NCI-H2196 (cell line): ENCODE measurements around the gene NRXN3.

Source experiments
- DNase-seq: peaks from one replicate; lab custom pipeline; 2025; ENCODE audit not compliant: unreplicated experiment; lab: John Stamatoyannopoulos, UW

Gene NRXN3

GRCh38 chr14:78785265-78785664, 615.1 kb downstream of the NRXN3 start:
- DNase-seq, result no peak

GRCh38 chr14:78788467-78789360, 618.5 kb downstream of the NRXN3 start:
- DNase-seq, result no peak

DNA sequence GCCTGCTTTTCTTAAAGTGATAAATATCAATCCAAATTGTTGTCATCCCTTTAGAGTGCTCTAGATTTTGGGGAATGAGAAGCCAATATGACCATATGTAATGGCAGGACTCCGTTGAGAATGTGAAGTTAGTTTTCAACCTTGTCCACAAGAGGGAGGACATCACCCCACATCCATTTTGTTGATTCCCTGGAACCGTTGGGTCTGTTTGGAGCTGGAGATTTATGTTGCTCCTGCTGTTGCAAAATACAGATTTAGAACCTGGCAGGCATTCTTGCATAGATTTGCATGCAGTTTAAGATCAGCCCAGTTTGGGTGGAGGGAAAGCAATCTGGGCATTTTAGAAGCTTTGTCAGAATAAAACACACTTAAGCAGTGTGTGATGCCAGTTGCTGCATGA, 620.1 kb downstream of the NRXN3 start:
- DNase-seq, result no peak

DNA sequence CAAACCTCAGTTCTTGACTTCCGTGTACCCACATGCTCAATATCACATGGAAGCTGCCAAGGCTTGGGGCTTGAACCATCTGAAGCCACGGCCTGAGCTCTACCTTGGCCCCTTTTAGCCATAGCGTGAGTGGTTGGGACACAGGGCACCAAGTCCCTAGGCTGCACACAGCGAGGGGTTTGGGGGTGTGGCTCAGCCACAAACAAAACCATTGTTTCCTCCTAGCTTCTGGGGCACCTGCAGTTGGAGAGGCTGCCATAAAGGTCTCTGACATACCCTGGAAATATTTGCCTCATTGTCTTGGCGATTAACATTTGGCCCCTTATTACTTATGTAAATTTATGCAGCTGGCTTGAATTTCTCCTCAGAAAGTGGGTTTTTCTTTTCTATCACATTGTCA, 628.6 kb downstream of the NRXN3 start:
- no peak for DNase-seq

DNA sequence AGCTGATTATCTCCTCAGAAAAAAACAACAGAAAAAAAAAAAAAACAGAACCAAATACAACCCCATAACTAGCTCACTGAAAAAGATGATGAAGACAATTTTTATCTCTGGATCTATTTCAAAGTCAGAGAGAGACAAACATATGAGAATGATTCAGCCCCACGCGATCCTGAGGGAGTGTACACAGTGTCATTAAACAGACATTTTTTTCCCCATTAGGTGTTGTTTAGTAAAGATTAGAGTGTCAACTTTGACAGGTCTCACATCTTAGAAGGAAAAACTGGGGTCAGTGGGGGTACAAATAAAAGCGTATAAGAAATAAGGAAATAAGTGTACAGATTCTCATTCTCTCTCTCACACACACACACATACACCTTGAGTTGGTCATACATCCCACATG, 635.4 kb downstream of the NRXN3 start:
- no peak for DNase-seq

GRCh38 chr14:78823035-78823434, 652.9 kb downstream of the NRXN3 start:
- DNase-seq, result no peak

GRCh38 chr14:78823516-78823915, 653.3 kb downstream of the NRXN3 start:
- DNase-seq, result no peak

GRCh38 chr14:78829274-78829673, 659.1 kb downstream of the NRXN3 start:
- DNase-seq, result no peak

- no peak for DNase-seq
Observed at GRCh38 chr14:78834766-78835451, 664.7 kb downstream of the NRXN3 start.

- DNase-seq, result no peak
Observed at GRCh38 chr14:78835909-78836308, 665.7 kb downstream of the NRXN3 start.

DNA sequence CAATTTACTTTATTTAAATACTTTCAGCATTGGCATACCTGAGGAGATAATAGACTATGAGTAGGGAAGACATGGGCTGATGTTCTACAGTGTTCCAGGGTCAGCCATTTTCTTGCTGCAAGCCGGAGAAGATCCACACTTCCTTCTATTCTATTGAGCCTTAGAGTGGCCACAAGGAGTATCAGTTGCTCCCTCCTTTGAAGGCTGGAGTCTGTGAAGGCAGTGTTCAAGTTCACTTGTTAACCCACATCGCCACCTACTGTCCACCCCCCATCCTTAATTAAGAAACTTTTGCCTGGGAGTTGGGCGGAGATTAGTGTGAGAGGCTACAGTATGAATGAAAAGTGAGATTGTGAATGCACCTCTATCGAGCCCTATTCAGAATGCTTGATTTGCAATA, 666.6 kb downstream of the NRXN3 start:
- DNase-seq, result peak; percentile 57

GRCh38 chr14:78838959-78839358, 668.8 kb downstream of the NRXN3 start:
- no peak for DNase-seq

DNA sequence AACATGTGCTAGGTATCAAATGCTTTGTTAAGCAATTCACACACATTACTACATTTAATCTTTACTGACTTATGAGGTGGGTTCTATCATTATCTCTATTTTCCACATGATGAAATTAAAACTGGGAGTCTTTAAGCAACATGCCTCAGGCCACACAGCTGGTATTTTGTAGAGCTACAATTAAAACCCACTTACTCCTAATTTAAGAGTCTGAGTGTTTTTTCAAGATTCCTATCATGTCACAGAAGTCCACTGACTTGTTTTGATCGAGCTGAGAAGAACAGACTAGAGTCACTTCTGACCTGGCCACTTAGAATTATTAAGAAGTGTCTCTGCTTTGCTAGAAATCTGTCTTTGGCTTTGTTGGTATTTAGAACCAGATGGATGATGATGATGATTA, 670.7 kb downstream of the NRXN3 start:
- no peak for DNase-seq

GRCh38 chr14:78847801-78848200, 677.6 kb downstream of the NRXN3 start:
- no peak for DNase-seq

DNA sequence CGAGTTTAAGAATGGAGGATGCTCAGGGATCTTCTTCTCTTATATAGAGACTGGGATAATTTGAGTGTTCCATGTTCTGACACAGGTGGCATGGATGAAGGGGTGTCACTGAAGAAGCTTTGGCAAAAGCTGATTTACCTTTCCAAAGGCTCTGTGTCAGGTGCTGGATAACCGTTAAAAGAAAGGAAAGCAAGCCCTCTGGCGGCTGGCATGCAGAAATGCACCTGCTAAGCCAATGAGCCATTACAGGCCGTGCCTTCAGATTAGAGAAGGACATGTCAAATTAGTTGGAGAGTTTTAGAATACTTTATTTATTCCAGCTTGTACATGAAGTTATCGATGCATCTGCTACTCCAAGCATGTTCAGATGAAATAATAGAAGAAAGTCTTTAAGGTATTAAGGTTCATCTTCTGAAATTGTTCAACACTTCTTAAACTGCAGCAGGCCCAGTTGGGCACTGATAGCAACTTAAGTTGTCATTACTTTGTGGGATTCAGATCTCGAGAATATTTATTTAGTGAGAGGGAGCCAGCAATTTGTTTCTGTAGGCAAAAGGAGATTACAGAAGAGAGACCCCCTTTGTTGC, 678.2 kb downstream of the NRXN3 start:
- DNase-seq, result peak; percentile 59

- no peak for DNase-seq
Observed at GRCh38 chr14:78849952-78850351, 679.8 kb downstream of the NRXN3 start.

DNA sequence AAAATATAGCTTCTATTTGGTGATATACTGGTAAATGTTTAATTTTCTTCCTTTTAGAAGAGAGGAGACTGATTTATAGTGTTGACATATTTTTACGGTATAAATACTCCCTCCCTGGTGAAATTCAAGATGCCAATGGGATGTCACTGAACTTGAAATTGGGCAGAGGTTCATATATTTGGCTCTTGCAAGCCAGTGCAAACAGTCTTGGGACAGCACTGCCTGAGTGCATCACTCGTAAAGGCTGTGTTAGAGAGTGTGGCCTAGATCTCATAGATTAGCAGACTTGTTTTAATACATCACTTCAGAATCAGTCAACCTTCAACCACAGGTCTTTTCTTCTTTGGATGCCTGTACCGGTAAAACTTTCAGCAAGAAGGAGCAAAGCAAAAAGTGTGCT, 681.0 kb downstream of the NRXN3 start:
- no peak for DNase-seq

DNA sequence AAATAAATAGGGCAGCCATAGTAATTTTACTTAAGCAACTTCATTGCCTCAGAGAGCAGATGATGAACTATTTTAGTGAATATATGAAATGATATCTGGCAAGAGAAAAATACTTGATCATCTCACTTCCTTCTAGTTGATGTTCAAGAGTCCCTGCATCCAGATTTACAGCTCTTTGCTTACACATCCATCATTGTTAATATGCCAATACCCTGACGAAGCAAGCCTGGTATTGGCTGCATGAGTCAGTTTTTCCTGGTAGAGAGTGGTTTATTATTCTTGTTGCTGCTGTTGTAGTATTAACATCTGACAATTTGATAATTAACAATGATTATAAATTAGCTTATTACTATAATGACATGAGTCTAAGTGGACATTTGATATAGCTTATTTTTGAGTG, 681.9 kb downstream of the NRXN3 start:
- no peak for DNase-seq

- DNase-seq, result no peak
Observed at GRCh38 chr14:78857974-78858373, 687.8 kb downstream of the NRXN3 start.

- no peak for DNase-seq
Observed at GRCh38 chr14:78863143-78863542, 693.0 kb downstream of the NRXN3 start.

- DNase-seq, result no peak
Observed at GRCh38 chr14:78872837-78873236, 702.7 kb downstream of the NRXN3 start.

DNA sequence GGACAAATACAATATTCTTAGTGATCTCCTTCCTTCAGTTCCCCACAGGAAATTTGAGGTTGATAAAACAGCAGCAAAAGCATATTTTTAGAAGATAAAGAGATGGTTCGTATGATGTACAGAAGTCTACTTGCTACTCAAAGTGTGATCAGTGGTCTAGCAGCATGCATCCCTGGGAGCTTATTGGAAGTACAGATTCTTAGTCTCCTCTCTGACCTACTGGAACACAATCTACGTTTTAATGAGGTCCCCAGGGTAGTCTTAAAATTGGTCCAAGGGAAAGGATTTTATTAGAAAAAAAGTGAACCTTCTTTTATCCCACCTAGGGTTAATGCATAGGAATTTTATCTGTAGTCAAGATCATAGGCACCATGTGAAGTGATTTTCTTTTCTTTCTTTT, 703.4 kb downstream of the NRXN3 start:
- no peak for DNase-seq
